ENCODE data around the gene FGD5.
"Not testable (repeated sequence)": the region's sequence is repeated elsewhere in the genome, so short reads cannot be mapped to it uniquely, and the experiment has no call there.

The FGD5 gene

GRCh38 chr3:14806641-14807263, 12.0 kb upstream of the FGD5 start:
- peak; percentile 49 for DNase-seq (ENCODE audit: low read depth)

DNA sequence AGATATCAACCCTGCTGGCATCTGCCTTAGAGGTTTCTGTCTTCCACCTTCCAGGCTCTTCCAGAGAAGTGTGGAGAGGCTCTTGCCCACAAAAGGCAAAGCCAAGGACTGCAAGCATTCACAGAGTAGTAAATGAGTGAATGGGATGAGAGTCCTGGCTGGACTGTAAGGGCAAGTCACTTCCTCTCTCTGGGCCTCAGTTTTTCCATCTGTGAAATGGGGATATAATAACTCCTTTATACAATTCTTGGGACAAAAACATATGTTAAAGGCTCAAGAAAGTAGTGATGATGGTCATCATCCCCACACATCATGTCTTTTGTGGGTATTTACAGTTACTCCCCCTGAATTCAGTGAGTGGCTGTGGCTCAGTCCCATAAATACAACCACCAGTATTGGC, 10.7 kb upstream of the FGD5 start:
- DNase-seq (ENCODE audit: low read depth), result no peak

- no peak for DNase-seq (ENCODE audit: low read depth)
These were observed 10.1 kb upstream of the FGD5 start for GRCh38 chr3:14808502-14809266.

DNA sequence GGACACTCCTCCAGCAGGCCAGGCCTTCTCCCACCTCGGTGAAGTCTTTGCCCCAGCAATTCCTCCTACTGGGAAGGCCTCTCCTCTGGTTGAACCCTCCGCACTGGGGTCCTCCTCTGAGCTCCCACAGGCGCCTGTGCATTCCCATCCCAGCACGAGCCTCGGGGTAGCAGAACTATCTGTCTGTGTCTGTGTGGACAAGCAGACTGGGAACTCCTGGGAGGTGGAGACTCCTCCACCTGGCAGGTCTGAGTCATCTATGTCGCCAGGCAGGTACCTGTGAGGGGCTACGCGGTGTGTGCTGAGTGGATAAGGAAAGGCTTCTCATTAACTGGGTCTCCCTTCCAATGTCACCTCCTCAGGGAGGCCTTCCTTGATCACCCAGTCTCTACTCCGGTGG, 9.2 kb upstream of the FGD5 start:
- DNase-seq (ENCODE audit: low read depth), result not testable (repeated sequence)

DNA sequence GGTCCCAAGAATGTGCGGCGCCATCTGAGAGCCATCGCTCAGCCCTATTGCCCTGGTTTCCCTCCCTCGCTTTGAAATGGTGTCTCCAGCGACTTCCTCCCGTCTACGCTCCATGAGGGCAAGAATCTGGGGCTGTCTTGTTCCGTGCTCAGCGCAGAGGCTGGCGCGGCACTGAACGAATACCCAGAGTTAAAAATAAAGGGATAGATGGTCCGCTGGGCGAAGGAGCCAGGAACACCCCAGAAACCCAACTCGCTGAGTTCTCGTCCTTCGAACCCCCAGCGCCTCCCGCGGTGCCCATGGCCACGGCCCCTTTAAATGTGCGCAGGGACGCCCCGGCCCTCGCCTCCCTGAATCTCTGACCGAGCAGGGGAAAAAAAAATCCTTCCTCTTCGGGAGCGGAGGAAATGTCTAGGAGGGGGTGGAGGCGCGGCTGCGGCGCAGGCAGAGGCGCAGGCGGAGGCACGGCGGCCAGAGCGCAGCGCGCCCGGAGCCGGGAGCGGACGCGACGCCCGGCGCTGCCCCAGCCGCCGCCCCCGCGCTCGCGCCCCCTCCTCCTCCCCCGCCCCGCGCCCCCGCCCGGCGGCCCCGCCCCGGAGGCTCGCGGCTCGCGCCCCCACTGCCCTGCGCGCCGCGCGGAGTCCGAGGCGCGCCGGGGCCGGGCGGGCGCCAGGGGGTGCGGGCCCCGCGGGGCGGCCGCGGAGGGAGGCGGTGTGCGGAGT, 8.5 kb upstream of the FGD5 start:
- DNase-seq (ENCODE audit: low read depth), result no peak

DNA sequence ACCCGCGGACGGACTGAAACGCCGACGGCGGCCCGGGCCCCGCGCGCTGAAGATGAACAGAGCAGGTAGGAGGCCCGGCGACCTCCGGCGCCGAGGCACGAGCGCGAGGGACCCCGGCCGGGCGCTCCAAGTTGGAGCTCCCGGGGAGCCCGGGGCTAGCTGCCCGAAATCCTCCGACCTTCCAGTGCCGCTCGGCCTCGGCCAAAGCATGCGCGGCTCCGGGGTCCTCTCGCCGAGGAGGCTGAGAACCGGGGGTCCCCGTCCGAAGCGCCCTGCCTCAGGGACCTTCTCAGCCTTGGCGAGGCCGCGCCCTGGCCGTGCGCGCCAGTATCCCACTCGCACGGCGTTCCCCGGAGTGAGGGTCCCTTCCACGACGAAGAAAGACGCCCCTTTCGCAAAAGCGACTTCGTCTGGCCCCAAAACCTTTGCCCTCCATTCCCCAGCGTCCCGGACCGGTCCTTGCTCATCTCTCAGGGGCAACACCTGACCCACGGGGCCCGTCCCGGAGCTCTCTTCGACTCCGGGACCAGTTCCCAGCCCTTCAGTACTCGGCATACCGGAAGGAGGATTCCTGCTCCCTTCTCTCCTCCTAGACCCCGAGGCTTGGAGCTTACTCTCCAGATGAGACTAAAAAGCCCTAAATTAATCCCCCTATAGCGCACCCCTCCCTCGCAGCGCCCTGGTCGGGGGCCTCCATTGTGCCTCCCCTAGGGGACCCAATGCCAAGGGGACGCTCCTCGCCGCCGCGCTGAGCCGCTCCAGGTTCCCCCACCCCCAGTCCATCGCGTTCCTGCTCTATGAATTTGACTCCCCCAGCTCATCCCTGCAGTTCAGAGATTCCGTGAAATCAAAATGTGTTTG, 7.7 kb upstream of the FGD5 start:
- no peak for DNase-seq (ENCODE audit: low read depth)

GRCh38 chr3:14811684-14812083, 7.1 kb upstream of the FGD5 start:
- DNase-seq (ENCODE audit: low read depth), result no peak

DNA sequence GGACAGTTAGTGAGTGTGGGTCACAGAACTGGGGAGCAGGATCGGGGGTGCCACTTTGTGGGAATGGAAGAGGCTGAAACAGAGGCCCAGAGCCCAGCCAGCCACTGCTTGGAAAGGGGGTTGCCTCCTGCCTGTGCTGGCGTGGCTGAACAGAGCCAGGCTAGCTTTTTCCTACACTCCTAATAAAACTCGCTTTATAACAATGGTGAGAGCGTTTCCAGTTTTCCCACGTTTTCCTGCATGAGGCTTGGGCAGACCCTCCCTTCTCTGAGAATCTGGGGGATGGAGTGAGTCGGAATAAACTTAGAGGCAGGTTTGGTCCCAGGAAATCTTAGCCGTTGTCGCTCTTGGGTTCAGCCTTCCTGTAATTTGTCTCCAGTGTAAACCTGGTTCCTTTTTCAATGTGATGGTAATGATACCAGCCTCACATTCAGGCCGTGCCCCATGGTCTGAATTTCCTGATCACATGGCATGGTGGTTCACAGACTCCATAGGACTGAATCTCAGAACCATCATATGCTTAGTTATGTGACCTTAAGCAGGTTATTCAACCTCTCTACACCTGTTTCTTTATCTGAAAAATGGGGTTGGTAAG, 6.5 kb upstream of the FGD5 start:
- peak; percentile 18 for DNase-seq (ENCODE audit: low read depth)

GRCh38 chr3:14814411-14814871, 4.3 kb upstream of the FGD5 start:
- DNase-seq (ENCODE audit: low read depth), result no peak

- no peak for DNase-seq (ENCODE audit: low read depth)
These were observed 2.4 kb upstream of the FGD5 start for GRCh38 chr3:14816359-14816758.

DNA sequence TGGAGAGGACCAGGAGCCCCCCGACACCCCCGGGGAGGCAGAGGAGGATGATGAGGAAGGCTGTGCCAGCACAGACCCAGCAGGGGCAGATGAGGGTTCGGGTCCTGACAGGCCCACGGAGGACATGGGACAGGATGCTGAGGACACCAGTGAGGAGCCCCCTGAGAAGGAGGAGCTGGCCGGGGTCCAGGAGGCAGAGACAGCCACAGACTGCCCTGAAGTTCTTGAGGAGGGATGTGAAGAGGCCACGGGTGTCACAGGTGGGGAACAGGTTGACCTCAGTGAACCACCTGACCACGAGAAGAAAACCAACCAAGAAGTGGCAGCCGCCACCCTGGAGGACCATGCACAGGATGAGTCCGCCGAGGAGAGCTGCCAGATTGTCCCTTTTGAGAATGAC, 909 bp downstream of the FGD5 start:
- no peak for DNase-seq (ENCODE audit: low read depth)

GRCh38 chr3:14820156-14820555, 1.4 kb downstream of the FGD5 start:
- DNase-seq (ENCODE audit: low read depth), result no peak

GRCh38 chr3:14821151-14821550, 2.4 kb downstream of the FGD5 start:
- no peak for DNase-seq (ENCODE audit: low read depth)

GRCh38 chr3:14822134-14822533, 3.4 kb downstream of the FGD5 start:
- DNase-seq (ENCODE audit: low read depth), result no peak

- DNase-seq (ENCODE audit: low read depth), result no peak
These were observed 4.1 kb downstream of the FGD5 start for GRCh38 chr3:14822670-14823390.

DNA sequence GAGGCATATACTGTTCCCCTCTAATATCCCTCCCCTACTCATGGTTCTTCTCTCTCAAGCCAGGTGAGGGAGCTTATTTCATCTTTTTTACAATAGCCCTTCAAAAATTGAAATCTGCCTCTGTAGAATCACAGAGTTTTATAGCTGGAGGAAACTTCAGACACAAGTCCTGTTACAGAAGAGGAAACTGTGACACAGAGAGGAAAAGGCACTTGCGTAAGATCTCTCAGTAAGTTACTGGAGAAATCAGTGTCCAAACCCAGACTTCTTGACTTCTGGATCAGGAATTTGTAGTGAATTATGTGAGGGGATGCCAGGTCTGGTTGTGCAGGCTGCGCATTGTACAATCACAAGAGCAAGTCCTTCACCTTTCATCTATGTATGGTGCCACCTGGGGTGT, 4.6 kb downstream of the FGD5 start:
- DNase-seq (ENCODE audit: low read depth), result no peak

- DNase-seq (ENCODE audit: low read depth), result no peak
These were observed 5.3 kb downstream of the FGD5 start for GRCh38 chr3:14823910-14824629.

DNA sequence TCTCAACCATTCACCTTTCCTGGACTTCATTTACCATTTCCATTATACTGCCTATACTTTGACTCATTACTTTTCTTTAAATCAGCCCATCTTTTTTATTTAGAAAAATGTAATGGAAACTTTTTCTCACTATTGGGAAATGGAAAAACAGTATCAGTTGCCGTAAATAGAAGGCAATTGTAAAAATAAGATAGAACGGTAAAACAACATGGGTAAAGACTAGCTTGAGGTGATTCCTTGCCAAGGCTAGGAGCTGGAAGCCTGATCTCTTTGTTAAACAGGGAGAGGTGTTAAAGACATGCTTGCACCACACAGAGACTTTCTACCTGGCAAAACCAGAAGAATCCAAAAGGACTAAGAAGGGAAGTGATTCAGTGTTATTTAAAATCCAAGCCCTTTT, 5.9 kb downstream of the FGD5 start:
- no peak for DNase-seq (ENCODE audit: low read depth)

- DNase-seq (ENCODE audit: low read depth), result no peak
These were observed 7.3 kb downstream of the FGD5 start for GRCh38 chr3:14826069-14826468.

- DNase-seq (ENCODE audit: low read depth), result no peak
These were observed 9.0 kb downstream of the FGD5 start for GRCh38 chr3:14827776-14828175.

All from CMK (cell line).